Left lung (tissue), 10 donors: ENCODE measurements around the gene B4GALT6. TPM values are rescaled to one million over a fixed set of nuclear protein-coding genes. Genes with fewer than 3 reads are reported as not detected.

Source experiments
- ATAC-seq: fragments of 200-7000 bp; cut with Tn5 transposase; one replicate; pipeline ENCODE4 v1.9.1; 2020; ENCODE audit warnings: moderate library complexity
- DNase-seq, 4 donors: peaks; one replicate each; pipeline ENCODE4 v3.0.0-alpha.2; 2013 to 2020
- H3K27ac ChIP-seq, 2 donors: fragments of 200-600 bp; sonication (generic) in 1 of 2; one replicate each; pipeline versions ENCODE4 v1.5.0 to v1.8.0; 2020 to 2021
- H3K27me3 ChIP-seq, 2 donors: fragments of 200-600 bp; sonication (generic) in 1 of 2; one replicate each; pipeline versions ENCODE4 v1.5.0 to v1.8.0; 2020 to 2021
- H3K36me3 ChIP-seq, 2 donors: fragments of 200-600 bp; sonication (generic) in 1 of 2; one replicate each; pipeline versions ENCODE4 v1.5.0 to v1.8.0; 2020 to 2021
- H3K4me1 ChIP-seq, 2 donors: fragments of 200-600 bp; one replicate each; pipeline ENCODE4 v1.8.0; 2021
- H3K4me3 ChIP-seq, 2 donors: fragments of 200-600 bp; sonication (generic) in 1 of 2; one replicate each; pipeline versions ENCODE4 v1.5.0 to v1.8.0; 2020 to 2021; ENCODE audit warnings: mild to moderate bottlenecking in 1 of 2
- H3K9me3 ChIP-seq, 2 donors: fragments of 200-600 bp; sonication (generic) in 1 of 2; one replicate each; pipeline versions ENCODE4 v1.5.0 to v1.8.0; 2020 to 2021
- CTCF ChIP-seq, 2 donors: fragments of 200-600 bp; sonication (generic) in 1 of 2; IDR thresholded peaks; one replicate each; pipeline versions ENCODE4 v1.5.0 to v1.8.0; 2021; ENCODE audit warnings: antibody characterized with exemption in 2 of 2
- intact Hi-C, 2 donors: fragments of 100-400 bp; cut with DNase I; formaldehyde crosslinking; loops; one replicate each; pipeline versions ENCODE4 v1.11.2 to v1.14.2; 2022
- polyA plus RNA-seq, 6 donors: library from polyadenylated mRNA; unstranded; fragments of 120-200 nt; gene quantifications; one replicate each; pipeline ENCODE4 v1.2.1, GENCODE V29; 2013; ENCODE audit not compliant: insufficient read length in 6 of 6
- total RNA-seq, 2 donors: library from RNA; stranded (reverse); fragmentation: NEBNext Ultra II Directional; extraction: Animal tissue kit (Norgen Biotek cat#: 25700); gene quantifications; one replicate each; pipeline ENCODE4 v1.2.1, GENCODE V29; 2021
- donor health status: DM: no; HTN: yes; CAD: no.
- donor health status: DM: no; HTN: no; CAD: no.

B4GALT6 gene
- total and polyA plus RNA-seq, 8 donors = 4.6 to 22.7 (median 18.6) TPM

DNA sequence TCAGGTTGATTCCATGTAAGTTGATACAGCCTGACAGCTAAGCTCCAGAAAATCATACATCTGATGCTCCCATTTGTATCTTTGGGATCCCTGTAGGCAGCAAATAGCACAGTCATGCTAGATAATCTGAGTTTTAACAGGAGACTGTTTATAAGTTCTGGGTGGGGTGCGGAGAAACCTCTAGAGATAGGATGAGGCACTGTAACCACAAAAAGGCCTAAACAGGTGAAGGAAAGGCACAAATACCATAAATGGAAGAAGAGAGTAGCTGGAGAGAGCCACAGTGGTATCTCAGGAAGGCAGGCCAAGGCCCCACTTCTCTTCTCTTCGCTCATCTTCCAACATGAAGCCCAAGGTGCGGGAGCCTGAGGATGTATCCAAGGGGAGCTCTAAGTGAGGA is 18.1 kb upstream of the B4GALT6 start:
- H3K4me1 ChIP-seq = no peaks in the 10 kb centered on the region
- H3K9me3 ChIP-seq = peaks cover 0 to 3% of the 10 kb centered on the region in 2 donors
- ATAC-seq (no peak), DNase-seq (no peak)
- no peaks in the 10 kb centered on the region for H3K36me3 ChIP-seq
- TF ChIP-seq CTCF (IDR thresholded peaks at IDR 0.05) = no peak
- H3K27ac ChIP-seq = no peak overlapping the region
- intact Hi-C loops = no loop called here
- H3K4me3 ChIP-seq = no peak overlapping the region
- no peaks in the 10 kb centered on the region for H3K27me3 ChIP-seq

- TF ChIP-seq CTCF (IDR thresholded peaks at IDR 0.05) = no peak
- Histone ChIP-seq H3K36me3 (no peaks in the 10 kb centered on the region), H3K9me3 (peaks cover 0 to 3% of the 10 kb centered on the region in 2 donors), H3K4me3 (no peak overlapping the region), H3K27ac (no peak overlapping the region), H3K4me1 (no peaks in the 10 kb centered on the region), H3K27me3 (no peaks in the 10 kb centered on the region)
- DNase-seq (no peak), ATAC-seq (no peak)
- intact Hi-C loops = no loop called here
Observed at GRCh38 chr18:31701744-31702143, 17.4 kb upstream of the B4GALT6 start.

DNA sequence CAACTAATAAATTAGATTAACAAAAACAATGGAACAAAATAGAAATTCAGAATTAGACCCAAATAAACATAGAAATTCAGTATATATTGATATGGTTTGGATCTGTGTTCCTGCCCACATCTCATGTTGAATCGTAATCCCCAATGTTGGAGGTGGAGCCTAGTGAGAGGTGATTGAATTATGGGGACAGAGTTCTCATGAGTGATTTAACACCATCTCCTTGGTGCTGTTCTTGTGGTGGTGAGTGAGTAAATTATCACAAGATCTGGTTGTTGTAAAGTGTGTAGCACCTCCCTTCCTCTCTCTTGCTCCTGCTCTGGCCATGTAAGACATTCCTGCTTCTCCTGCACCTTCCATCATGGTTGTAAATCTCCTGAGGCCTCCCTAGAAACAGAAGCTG is 16.6 kb upstream of the B4GALT6 start:
- no peak for TF ChIP-seq CTCF (IDR thresholded peaks at IDR 0.05)
- no peak overlapping the region for H3K27ac ChIP-seq
- DNase-seq (no peak), ATAC-seq (no peak)
- intact Hi-C loops = no loop called here
- no peaks in the 10 kb centered on the region for H3K4me1 ChIP-seq
- H3K36me3 ChIP-seq = no peaks in the 10 kb centered on the region
- peaks cover 0 to 3% of the 10 kb centered on the region in 2 donors for H3K9me3 ChIP-seq
- no peaks in the 10 kb centered on the region for H3K27me3 ChIP-seq
- H3K4me3 ChIP-seq = no peak overlapping the region

DNA sequence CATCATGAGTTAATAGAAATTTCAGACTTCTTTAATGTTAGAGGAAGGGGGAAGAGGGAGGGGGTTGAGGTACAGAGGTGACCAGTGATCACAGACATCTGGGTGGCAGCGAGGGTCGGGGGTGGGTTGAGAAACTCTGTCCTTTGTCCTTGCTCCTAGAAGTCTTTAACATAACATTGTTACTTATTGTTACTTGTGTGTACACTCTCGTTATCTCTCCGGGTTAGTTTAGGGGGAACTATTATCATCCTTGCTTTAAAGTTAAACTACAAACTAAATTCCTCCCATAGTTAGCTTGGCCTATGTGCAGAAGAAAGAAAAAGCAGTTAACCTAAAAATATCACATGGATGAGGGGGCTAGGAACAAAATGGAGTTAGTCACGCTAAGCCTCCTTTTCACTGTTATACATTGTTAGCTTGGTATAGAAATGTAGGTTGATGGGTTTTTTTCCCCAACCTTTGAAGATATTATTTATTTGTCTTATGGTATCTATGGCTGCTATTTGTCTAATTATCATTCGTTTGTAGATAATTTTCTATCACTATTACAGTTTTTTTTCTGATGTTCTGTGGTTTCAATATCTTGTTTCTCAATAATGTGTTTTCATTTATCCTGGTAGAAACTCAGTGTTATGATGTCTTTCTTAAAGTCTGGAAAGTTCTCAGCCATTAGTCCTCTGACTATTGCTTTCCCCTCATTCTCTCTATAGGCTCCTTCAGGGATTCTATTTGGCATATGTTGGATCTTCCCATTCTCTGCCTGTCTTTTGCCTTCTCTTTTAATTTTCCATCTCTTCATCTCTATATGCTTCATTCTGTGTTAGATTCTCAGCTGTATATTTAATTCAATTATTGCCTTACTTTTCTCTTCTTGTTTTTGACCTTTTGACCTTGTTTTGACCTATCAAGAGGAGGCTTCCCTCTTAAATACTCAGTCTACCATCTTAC is 13.2 kb upstream of the B4GALT6 start:
- H3K27me3 ChIP-seq = no peaks in the 10 kb centered on the region

More for the DNA sequence above, 13.2 kb upstream of the B4GALT6 start:
- TF ChIP-seq CTCF (IDR thresholded peaks at IDR 0.05) = no peak
- peaks cover 0 to 3% of the 10 kb centered on the region in 2 donors for H3K9me3 ChIP-seq
- H3K4me3 ChIP-seq = no peak overlapping the region
- ATAC-seq (no peak), DNase-seq (no peak)
- H3K27ac ChIP-seq = no peak overlapping the region
- H3K36me3 ChIP-seq = no peaks in the 10 kb centered on the region
- no peaks in the 10 kb centered on the region for H3K4me1 ChIP-seq
- intact Hi-C loops = no loop called here
